SU-DHL-6 (cell line): ENCODE results near the gene UBR4.

Experiments used
- CTCF ChIP-seq: fragments of 200-600 bp; sonication (generic); IDR thresholded peaks from one replicate; pipeline ENCODE4 v1.5.1; 2017; ENCODE audit warnings: antibody characterized with exemption, mild to moderate bottlenecking, low read length, moderate library complexity; ENCODE audit not compliant: insufficient read depth, poor library complexity, severe bottlenecking
- EZH2phosphoT487 ChIP-seq: fragments of 200-600 bp; sonication (generic), shearing (Covaris generic); conservative IDR thresholded peaks from 2 replicates; pipeline ENCODE4 v1.6.1; 2018; ENCODE audit warnings: mild to moderate bottlenecking, antibody characterized with exemption, low read length, moderate library complexity, mixed read lengths

- TF ChIP-seq CTCF (no peak), EZH2phosphoT487 (no peak)
Observed at GRCh38 chr1:19033515-19033839, 176.6 kb downstream of the UBR4 start.
